ENCODE results near the gene CACNA2D3.

DNA sequence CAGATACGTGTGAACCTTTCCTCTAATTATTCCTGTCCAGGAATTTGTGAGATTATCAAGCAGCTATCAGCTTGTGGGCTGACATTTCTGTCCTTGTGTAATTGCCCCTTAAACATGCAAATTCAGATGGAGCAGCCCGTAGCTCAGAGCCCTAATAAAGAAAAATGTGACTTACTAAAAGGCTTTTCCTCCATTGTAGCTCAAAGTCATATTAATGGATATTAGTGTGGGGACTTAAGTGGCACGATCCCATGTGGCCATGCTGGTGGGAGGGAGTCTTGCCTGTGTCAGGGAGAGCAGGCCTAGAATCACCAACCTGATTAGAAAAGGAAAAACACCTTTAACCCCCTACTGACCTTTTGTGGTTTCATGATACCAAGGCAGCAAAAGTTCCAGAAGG lies 406.3 kb downstream of the CACNA2D3 start:
- TF ChIP-seq POLR2AphosphoS5 (IDR thresholded peaks at IDR 0.05; ENCODE audit: low read depth, low read length) = no peak
- no peak for TF ChIP-seq POLR2A (IDR thresholded peaks at IDR 0.05; ENCODE audit: low read depth, low read length)
- no peak for TF ChIP-seq TAF1 (IDR thresholded peaks at IDR 0.05; ENCODE audit: low read depth, low read length)

Measured in GM12891 (cell line).